Measurements from ENCODE around the gene MTA3.
A peak's percentile ranks its signal among the peaks of the same experiment; 100 is the strongest.

The MTA3 gene

DNA sequence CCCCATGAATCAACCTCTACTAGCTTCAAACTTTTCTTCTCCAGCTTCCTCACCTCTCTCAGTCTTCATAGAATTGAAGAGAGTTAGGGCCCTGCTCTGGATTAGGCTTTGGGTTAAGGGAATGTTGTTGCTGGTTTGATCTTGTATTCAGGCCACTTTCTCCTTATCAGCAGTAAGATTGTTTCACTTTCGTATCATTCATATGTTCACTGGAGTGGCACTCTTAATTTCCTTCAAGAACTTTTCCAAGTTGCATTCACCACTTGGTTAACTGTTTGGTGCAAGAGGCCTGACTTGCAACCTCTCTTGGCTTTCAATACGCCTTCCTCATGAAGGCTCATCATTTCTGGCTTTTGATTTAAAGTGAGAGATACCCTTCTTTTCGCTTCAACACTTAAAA, 172.7 kb downstream of the MTA3 start:
- no peak for DNase-seq

DNA sequence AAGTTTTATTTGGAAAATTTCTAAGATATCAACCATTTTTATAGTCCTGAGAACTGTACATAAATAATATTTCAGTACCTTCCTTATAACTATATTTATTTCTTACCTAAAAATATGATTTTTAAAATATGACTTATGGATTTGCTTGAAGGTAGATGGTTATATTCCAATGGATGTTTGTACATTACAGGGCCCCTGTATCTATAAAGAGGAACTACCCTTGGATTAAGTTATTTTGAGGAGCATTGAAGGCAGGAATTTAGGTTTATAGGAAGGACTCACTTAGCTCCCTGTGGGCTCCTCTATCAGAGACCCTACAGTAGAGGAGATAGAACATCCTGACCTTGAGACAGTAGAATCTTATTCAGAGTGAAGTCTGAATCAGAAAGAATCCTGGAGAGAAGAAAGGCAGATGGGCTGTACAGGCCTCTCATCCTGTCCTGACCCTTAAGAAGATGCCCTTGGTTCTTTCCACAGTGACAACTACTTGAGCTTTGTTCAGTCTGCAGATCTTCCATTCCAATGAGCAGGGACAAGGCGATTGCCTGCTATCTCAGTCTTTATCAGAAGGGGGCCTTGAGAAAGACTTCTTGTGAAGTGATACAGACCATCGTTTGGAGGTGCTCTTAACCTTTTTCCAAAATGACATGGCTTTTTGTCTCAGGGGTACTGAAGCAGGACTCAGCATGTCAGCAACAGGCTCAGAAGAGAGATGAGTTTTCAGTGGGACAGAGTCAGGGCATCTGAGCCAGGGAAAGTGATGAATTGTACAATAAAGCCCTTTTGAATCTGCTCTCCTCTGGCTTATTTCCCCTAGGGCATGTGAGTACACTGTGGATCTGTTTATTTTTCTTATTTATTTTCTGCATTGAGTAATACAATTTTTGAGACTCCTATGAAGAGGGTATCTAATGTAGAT, 174.6 kb downstream of the MTA3 start:
- no peak for DNase-seq

- DNase-seq = no peak
Measured at GRCh38 chr2:42743659-42743990, 175.2 kb downstream of the MTA3 start.

DNA sequence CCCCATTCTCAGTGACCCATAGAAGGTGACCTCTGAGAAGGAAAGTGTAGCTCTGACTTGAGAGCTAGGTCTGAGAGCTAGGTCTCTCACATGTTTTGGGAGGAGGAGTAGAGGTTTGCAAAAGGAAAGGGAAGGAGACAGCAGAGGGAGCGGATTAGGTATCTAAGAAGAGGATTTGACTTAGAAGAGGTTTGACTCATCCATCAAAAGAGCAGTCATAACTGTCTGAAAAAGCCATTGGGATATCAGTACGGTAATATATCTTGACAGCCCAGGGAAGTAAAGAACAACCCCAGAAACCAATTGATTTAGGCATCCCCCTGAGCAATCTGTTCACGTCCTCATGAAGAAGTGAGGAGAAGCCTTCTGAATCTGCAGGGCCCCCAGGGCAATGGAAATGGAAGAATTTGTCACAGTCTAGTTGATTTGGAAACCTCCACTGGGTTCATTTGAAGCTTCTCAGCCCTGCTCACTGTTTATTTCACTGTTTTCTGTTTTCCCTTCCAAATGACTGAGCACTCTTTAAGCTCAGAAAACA, 176.2 kb downstream of the MTA3 start:
- no peak for DNase-seq

GRCh38 chr2:42747422-42747821, 179.0 kb downstream of the MTA3 start:
- no peak for DNase-seq

- DNase-seq = no peak
Measured at GRCh38 chr2:42748840-42749239, 180.4 kb downstream of the MTA3 start.

GRCh38 chr2:42752314-42752713, 183.9 kb downstream of the MTA3 start:
- peak; percentile 89 to 98 (median 94) for DNase-seq

DNA sequence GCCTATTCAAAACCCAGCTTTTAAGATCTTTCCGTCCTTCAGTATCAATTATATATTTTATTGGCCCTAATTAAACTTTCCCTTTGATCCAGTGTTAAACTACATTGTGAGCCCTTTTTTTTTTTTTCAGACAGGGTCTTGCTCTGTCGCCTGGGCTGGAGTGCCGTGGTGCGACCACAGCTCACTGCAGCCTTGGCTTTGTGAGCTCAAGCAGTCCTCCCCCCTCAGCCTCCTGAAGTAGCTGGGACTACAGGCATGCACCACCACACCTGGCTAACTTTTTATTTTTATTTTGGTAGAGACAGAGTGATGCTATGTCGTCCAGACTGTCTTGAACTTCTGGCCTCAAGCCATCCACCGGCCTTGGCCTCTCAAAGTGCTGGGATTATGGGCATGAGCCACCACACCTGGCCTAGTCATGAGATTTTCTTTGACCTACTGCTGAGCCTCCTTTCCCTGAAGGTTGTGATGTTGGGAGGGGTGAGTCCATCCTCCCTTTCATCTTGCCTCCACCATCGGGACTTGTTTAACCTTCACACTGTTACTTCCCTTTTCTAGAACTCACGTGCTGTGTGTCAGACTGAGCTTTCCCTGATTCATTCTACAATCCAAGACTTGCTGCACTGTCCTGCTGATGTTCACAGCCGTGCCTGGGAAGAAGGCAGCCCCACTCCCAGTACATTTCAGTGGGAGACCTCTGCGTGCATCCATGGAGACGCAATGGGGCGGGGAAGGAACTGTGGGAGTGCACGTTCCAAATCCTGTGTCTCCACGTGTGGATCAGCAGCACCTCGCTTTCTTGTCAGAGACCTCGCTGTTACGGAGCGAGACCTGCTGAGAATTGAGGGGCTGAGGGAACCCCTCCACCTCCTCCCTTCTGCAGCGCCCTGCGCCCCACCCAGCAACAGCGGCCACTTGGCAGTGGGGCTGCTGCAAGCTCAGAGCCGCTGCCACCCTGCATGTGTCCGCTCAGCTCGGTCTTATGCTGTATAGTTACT, 184.7 kb downstream of the MTA3 start:
- DNase-seq = peak; percentile 58 to 88 (median 76)

DNA sequence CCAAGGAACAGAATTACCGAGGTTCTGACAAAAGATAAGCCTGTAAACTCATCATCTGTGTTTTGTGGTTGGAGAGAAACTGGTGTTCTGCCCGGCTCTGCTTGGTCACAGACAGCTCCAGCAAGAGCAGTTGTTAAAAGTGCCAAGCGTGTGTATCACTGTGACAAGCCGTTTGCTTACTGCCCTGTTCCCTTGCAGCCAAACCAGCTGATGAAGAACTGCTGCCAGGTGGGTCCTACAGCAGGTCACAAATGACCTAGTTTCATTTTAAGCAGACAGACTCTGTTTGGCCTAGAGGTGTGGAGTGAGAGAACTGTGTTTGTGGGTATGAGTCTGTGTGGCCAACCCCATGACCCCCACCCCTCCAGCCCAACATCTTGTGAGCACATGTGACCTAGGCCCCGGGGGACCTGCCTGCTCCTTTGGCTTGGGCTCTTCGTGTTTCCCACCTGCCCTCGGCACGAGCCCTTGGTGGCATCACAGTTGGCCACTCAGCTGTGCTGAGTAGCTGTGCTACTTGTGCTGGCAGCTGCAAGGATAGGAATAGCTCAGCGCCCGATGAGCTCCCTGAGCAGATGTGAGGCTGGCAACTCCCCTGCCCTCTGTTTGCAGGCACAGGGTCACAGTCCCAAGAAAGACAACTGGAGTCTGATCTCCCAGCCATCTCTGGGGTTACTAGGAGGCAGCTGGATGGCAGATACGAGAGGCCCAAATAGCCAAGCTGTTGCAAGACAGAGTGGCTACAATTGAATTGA, 185.8 kb downstream of the MTA3 start:
- DNase-seq = peak in 2 of 4 experiments; percentile 17 to 27

DNA sequence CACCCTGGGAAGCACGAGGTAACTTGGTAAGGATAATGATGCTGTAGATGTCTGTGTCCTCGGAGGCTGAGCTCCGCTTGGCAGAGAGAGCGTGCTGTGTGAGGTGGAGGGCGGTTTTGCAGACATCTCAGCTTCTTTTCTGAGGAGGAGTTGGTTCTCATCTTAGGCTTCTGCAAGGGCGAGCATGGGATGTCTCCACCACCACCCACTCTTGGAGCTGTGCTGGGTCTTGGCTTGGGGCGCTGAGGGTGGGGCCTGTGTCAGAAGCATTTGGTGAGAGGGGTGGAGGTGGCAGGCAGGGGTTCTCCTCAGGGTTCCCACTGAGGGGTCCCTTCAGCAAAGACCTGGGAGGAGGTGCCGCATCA, 186.3 kb downstream of the MTA3 start:
- DNase-seq = peak; percentile 59 to 76 (median 72)

- DNase-seq = peak; percentile 79 to 92 (median 88)
Measured at GRCh38 chr2:42755191-42755880, 186.9 kb downstream of the MTA3 start.

DNA sequence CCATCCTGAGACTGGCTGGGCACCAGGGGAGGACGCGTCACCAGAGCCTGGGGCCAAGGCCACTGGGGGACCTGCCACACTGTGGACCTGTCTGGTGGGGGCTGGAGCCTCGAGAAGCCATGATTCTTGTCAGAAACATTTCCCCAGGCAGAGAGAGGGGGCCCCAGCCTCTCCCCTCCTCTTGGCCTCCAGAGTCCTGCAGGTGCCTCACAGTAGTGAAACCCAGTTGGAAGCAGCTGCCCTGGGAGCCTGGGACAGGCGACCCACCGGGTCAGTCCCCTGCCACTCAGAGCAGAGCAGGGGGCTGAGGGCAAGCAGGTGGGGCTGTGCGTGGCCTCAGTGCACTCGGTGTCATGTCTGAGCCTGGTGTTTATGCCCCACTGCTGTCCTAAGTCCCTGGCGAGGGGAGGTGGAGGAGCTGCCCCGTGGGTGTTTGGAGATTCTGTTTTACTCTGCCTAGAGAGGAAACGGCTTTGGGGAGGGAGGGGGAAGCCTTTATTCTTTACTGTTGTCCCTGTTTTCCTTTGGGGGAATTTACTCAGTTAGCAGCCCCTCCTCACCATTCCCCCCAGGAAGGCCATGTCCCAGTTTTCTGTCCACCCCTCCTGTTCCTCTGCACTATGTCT, 187.8 kb downstream of the MTA3 start:
- DNase-seq = peak in 3 of 4 experiments; percentile 27 to 58 (median 53)

GRCh38 chr2:42756966-42757513, 188.6 kb downstream of the MTA3 start:
- peak in 2 of 4 experiments; percentile 55 to 70 for DNase-seq

DNA sequence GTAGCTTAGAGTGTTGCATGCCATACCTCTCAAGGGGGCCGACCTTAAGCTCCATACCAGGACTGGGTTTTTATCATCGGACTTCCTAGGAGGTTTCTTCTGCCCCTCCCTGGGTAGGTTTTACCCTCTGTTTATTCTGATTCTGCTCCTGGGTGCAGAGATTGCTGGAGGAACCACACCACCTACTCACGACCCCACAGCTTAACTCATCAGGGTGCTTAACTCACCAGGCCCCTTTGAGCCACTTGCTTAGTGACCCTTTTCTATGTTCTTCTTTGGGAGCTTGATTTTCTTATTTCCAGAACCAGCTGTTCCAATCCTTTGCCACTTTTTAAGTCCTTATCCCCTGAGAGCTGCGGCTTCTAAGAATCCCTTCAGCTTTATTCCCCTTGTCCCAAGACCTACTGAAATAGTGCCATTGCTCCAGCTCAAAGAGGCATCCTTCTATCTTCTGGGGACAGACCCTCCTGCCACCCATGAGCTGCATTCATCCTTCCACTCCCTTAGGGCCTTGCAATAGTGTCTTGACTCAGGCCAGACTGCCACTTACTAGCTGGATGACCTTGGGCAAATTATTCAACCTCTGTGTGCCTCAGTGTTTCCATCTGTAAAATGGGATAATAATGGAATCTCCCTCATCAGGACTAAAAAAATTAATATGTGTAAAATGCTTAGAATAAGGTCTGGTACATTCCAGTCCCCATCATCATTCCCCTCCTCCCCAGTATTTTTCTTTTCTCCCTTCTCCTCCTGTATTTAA, 189.7 kb downstream of the MTA3 start:
- DNase-seq = peak; percentile 38 to 69 (median 58)

- no peak for DNase-seq
Measured at GRCh38 chr2:42758751-42759150, 190.3 kb downstream of the MTA3 start.

- DNase-seq = no peak
Measured at GRCh38 chr2:42761554-42761953, 193.1 kb downstream of the MTA3 start.

DNA sequence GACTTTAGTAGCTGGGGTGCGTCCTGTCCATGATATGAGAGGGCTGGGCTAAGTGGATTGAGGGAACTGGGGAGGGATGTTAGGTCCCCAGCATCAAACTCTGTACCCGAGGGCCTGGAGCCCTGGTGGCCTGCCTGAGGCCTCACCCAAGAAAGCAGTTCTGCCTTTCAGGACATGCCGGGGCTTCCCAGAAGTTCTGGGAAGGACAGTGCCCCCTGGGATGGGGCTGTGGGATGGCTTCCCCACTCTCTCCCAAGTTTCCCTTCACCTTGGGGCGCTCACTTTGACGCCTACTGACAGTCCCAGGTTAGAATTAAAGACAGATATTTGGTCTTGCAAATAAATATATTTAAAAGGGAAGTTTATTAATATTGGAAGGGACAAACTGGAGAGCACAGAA, 193.7 kb downstream of the MTA3 start:
- DNase-seq = no peak

DNA sequence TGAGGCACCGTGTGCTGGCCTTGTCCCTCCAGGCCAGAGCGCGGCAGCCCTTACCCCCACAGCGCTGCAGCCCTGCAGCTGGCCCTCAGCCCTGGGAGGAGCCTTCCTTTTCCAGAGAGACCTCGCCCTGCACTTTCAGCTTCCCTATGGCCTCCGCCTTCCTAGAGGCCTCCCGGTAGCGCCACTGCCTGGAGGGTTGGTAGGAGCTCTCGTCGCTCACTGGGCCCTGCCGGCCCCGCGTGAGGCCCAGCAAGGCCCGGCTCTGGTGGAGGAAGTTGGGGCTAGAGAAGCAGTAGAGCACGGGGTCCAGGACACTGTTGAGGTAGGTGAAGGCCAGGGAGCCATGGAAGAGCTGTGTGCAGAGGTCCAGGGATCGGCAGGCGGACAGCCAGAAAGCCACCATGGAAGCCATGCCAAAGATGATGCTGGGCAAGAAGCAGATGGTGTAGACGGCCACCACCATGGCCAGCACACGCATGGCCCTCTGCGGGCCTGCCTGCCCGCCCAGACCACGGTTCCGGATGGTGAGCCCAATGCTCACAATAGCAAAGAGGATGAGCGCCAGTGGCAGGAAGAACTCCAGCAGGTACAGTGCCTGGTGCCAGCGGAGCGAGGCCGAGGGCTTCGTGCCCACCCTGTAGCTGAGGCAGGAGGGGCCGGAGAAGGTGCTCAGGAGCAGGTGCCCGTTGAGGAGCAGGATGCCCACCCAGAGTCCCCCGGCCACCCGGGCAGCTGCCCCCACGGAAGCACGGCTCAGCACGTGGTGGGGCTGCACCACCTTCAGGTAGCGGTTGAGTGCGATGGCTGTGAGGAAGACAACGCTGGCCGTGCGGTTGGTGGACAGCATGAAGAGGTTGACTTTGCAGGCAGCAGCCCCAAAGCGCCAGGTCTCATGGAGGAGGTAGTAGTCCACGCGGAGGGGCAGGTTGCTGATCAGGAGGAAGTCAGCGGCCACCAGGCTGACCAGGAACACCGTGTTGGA, 194.7 kb downstream of the MTA3 start:
- peak in 1 of 4 experiments; percentile 19 for DNase-seq

- peak; percentile 82 to 91 (median 89) for DNase-seq
Measured at GRCh38 chr2:42764096-42764495, 195.7 kb downstream of the MTA3 start, which contains the start of gene OXER1. OXER1 (minus strand) TSS chr2:42764135; CDS start chr2:42764062, 73 bp downstream.
